H1 (cell line): ENCODE measurements around the gene CLEC16A. TPM values are rescaled to one million over a fixed set of nuclear protein-coding genes. Genes with fewer than 3 reads are reported as not detected.

ENCODE experiments used
- KDM1A ChIP-seq: fragments of 200-600, 300-600 bp; sonication (generic); IDR thresholded peaks from 2 replicates; pipeline ENCODE4 v1.7.1; 2016; ENCODE audit warnings: mild to moderate bottlenecking, low read length, borderline replicate concordance
- POLR2A ChIP-seq, 2 experiments: IDR thresholded peaks; 1 replicate in 1 of 2; 2 replicates in 1 of 2; pipeline ENCODE4 v1.6.1; 2011; ENCODE audit warnings: low read depth in 2 of 2, low read length in 2 of 2, mild to moderate bottlenecking in 2 of 2; ENCODE audit errors: control extremely low read depth in 1 of 2
- SUZ12 ChIP-seq: fragments of 200-600 bp; sonication (generic); IDR thresholded peaks from 2 replicates; pipeline ENCODE4 v1.6.1; 2012; ENCODE audit warnings: mild to moderate bottlenecking, inconsistent platforms, low read length, moderate library complexity, mixed read lengths
- polyA plus RNA-seq, 7 experiments: library from polyadenylated mRNA; depleted of rRNA in 3 of 7; stranded (reverse) in 5 of 7; unstranded in 2 of 7; fragments of >200 nt in 5 of 7; fragments of 200-250 nt in 2 of 7; gene quantifications; 1 replicate in 5 of 7; 2 replicates in 1 of 7; 4 replicates in 1 of 7; pipeline versions ENCODE4 v1.2.1 to v1.2.3, GENCODE V29; 2011 to 2013; ENCODE audit warnings: missing spikeins in 2 of 7, mixed read lengths in 2 of 7
- total RNA-seq: library from RNA; stranded (reverse); fragmentation: NEBNext Ultra II Directional; extraction: Animal tissue kit (Norgen Biotek cat#: 25700); gene quantifications from 2 replicates; pipeline ENCODE4 v1.2.1, GENCODE V29; 2021
- TF ChIP-seq, protein P1 (sequence below): IDR thresholded peaks from 2 replicates; pipeline ENCODE4 v1.6.1; 2011; ENCODE audit warnings: low read length, improper control_type of control experiment

Gene CLEC16A
- total and polyA plus RNA-seq, 2 of the 8 experiments (the other 6 are each of a cell fraction or from before 2014, with no cell fraction given) = 7.6 to 19.3 TPM

DNA sequence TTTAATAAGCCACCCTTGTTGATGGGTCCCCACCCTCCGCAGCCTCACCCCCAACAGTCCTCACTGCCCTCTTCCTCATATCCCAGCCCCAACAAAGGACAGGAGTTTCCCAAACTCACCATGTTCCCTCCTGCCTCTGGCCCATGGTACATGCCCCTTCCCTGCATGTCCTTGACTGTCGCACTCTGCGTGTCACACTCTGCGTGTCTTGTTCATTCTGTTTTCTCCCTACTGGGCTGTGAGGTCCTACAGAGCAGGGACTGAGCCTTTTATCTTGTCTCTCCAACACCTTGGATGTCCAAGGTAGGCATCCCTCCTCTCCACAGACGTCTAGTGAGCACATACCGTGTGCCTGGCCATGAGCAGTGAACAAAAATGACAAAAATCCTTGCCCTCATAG is 156.9 kb downstream of the CLEC16A start (continued):
- TF ChIP-seq, protein P1, sequence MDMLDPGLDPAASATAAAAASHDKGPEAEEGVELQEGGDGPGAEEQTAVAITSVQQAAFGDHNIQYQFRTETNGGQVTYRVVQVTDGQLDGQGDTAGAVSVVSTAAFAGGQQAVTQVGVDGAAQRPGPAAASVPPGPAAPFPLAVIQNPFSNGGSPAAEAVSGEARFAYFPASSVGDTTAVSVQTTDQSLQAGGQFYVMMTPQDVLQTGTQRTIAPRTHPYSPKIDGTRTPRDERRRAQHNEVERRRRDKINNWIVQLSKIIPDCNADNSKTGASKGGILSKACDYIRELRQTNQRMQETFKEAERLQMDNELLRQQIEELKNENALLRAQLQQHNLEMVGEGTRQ = no peak
- TF ChIP-seq KDM1A = no peak
- TF ChIP-seq SUZ12 = no peak
- no peak for TF ChIP-seq POLR2A (IDR thresholded peaks at IDR 0.05; ENCODE audit: control extremely low read depth in 1 of 2, low read depth in 2 of 2, low read length in 2 of 2)
